BJ (cell line): Measurements from ENCODE around the gene METRNL. TPM values are rescaled to one million over a fixed set of nuclear protein-coding genes. Genes with fewer than 3 reads are reported as not detected.

Experiments used
- CTCF ChIA-PET: fragments of 350-600 bp; formaldehyde crosslinking; extraction: SDS; loops from one replicate; lab custom pipeline; 2021; ENCODE audit warnings: antibody characterized with exemption, inconsistent platforms; lab: Yijun Ruan, JAX
- POLR2A ChIA-PET: fragments of 300-600 bp; sonication (Branson Sonifier 250); formaldehyde crosslinking; extraction: SDS; loops from one replicate; lab custom pipeline; 2021; ENCODE audit warnings: antibody characterized with exemption; lab: Charles Lee
- DNase-seq: peaks from one replicate; pipeline ENCODE4 v3.0.0-alpha.2; 2011; ENCODE audit warnings: low read depth
- H3K27me3 ChIP-seq: 2 replicates; pipeline ENCODE4 v1.6.0; 2011; ENCODE audit warnings: low read length; ENCODE audit not compliant: control insufficient read depth, insufficient read depth
- H3K36me3 ChIP-seq: 2 replicates; pipeline ENCODE4 v1.5.1; 2011; ENCODE audit warnings: low read length; ENCODE audit not compliant: control insufficient read depth, insufficient read depth
- H3K4me3 ChIP-seq: 2 replicates; pipeline ENCODE4 v1.5.1; 2011; ENCODE audit warnings: low read depth, mild to moderate bottlenecking, control low read depth, low read length
- CTCF ChIP-seq: IDR thresholded peaks from 2 replicates; pipeline ENCODE4 v1.5.1; 2011; ENCODE audit warnings: low read depth, mild to moderate bottlenecking, control low read depth, inconsistent platforms, low read length, moderate library complexity; ENCODE audit not compliant: insufficient read depth
- polyA plus RNA-seq: library from polyadenylated mRNA; depleted of rRNA; stranded (reverse); fragments of >200 nt; gene quantifications from 2 replicates; pipeline ENCODE4 v1.2.3, GENCODE V29; 2011

Gene METRNL
- polyA plus RNA-seq, 1 experiment = 63.2 TPM

GRCh38 chr17:83072600-83073358, 6.6 kb upstream of the METRNL start:
- H3K4me3 ChIP-seq = no peak overlapping the region
- H3K36me3 ChIP-seq = no peaks in the 10 kb centered on the region
- DNase-seq = no peak
- TF ChIP-seq CTCF = no peak
- H3K27me3 ChIP-seq = 0 out of 2 replicates have a peak, but pooled peaks cover 1% of the 10 kb centered on the region
- POLR2A ChIA-PET = no interaction called here
- CTCF ChIA-PET = interaction anchor here (1.2 kb wide), 1 partner anchor 11 kb away, joined by 3 read pairs; no protein-coding TSS in a partner anchor

GRCh38 chr17:83073389-83074063, 5.9 kb upstream of the METRNL start:
- Histone ChIP-seq H3K4me3 (no peak overlapping the region), H3K27me3 (0 out of 2 replicates have a peak, but pooled peaks cover 1% of the 10 kb centered on the region), H3K36me3 (no peaks in the 10 kb centered on the region)
- no peak for TF ChIP-seq CTCF
- POLR2A ChIA-PET = no interaction called here
- DNase-seq = no peak
- CTCF ChIA-PET = interaction anchor here (0.9 to 1.2 kb wide), 3 partner anchors 10 to 197 kb away, joined by 3 read pairs; no protein-coding TSS in a partner anchor

DNA sequence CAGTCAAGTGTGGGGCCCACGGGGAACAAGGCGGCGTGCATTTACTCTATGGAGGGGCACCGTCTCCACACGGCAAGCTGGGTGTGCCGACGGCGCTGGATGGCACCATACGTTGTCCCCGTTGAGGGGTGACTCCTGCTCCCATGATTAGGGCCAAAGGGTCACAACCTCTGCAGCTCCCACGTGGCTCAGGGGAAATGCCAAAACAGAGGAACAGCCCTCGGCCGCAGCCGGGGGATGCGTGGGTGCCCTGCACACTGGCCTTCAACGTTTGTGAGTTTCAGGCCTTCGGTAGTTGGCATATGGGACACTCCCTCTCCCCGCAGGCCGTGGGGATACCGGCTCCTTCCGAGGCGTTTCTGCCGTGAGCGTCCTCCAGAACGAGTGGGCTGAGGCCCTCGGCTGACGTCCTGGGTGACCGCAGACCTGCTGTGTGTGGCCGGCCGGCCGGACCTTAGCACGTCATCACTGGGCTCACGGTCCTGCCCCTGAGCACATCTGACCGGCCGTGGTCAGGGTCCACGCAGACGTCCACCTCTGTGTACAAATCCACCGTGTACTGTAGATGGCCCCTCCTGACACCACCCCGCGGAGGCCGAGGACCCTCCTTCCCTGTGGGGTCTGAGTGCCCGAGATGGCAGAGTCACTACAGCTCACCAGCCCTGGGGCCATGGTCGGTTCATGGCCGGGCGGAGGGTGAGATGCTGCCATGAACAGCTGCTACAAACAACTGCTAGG, 4.8 kb upstream of the METRNL start:
- no peak overlapping the region for H3K4me3 ChIP-seq
- no peak for DNase-seq
- CTCF ChIA-PET = interaction anchor here (1.1 kb wide), 1 partner anchor 112 kb away, joined by 3 read pairs; no protein-coding TSS in a partner anchor
- POLR2A ChIA-PET = no interaction called here
- H3K27me3 ChIP-seq = 0 out of 2 replicates have a peak, but pooled peaks cover 1% of the 10 kb centered on the region
- TF ChIP-seq CTCF = no peak
- no peaks in the 10 kb centered on the region for H3K36me3 ChIP-seq

GRCh38 chr17:83075270-83075880, 4.0 kb upstream of the METRNL start:
- TF ChIP-seq CTCF = no peak
- ChIA-PET CTCF (interaction anchor here (1.2 kb wide), 1 partner anchor 8 kb away, joined by 3 read pairs; no protein-coding TSS in a partner anchor), POLR2A (no interaction called here)
- Histone ChIP-seq H3K36me3 (no peaks in the 10 kb centered on the region), H3K4me3 (no peak overlapping the region), H3K27me3 (0 out of 2 replicates have a peak, but pooled peaks cover 1% of the 10 kb centered on the region)
- no peak for DNase-seq
